B cell (primary cell): Measurements from ENCODE around the gene TMEM247. TPM values are rescaled to one million over a fixed set of nuclear protein-coding genes. Genes with fewer than 3 reads are reported as not detected.
"Not testable (repeated sequence)": the region's sequence is repeated elsewhere in the genome, so short reads cannot be mapped to it uniquely, and the experiment has no call there.

Experiments
- ATAC-seq: fragments of 200-7000 bp; cut with Tn5 transposase; one replicate; pipeline ENCODE4 v1.10.0; 2021; ENCODE audit warnings: low read depth, mild to moderate bottlenecking, moderate number of reproducible peaks, moderate library complexity
- CTCF ChIA-PET: fragments of 350-600 bp; sonication (Branson Sonifier 250); formaldehyde crosslinking; loops from one replicate; lab custom pipeline; 2021; ENCODE audit warnings: antibody characterized with exemption, inconsistent platforms; lab: Charles Lee
- POLR2A ChIA-PET: fragments of 350-600 bp; sonication (Branson Sonifier 250); formaldehyde crosslinking; loops from one replicate; lab custom pipeline; 2021; ENCODE audit warnings: antibody characterized with exemption; lab: Charles Lee
- DNase-seq: peaks from one replicate; pipeline ENCODE4 v3.0.0; 2013
- H2AFZ ChIP-seq: 2 replicates; pipeline ENCODE4 v1.6.1; 2012; ENCODE audit warnings: mild to moderate bottlenecking, low read depth, low read length; ENCODE audit not compliant: insufficient read depth, poor library complexity, severe bottlenecking
- H3K27ac ChIP-seq, 2 donors: 1 replicate in 1 of 2; 2 replicates in 1 of 2; pipeline ENCODE4 v1.5.1; 2012 to 2013; ENCODE audit warnings: low read length in 2 of 2, mild to moderate bottlenecking in 2 of 2, moderate library complexity in 1 of 2
- H3K27me3 ChIP-seq, 4 experiments: fragments of 200-600 bp in 1 of 4; sonication (generic) in 1 of 4; replicated peaks in 1 of 4; 1 replicate in 2 of 4; 2 replicates in 2 of 4; pipeline versions ENCODE4 v1.6.1 to v1.7.0; 2013 to 2016; ENCODE audit warnings: low read length in 3 of 4, mild to moderate bottlenecking in 2 of 4, mixed read lengths in 1 of 4, moderate library complexity in 1 of 4; ENCODE audit not compliant: insufficient read depth in 4 of 4, control insufficient read depth in 3 of 4; ENCODE audit errors: control extremely low read depth in 1 of 4
- H3K36me3 ChIP-seq, 2 experiments: replicated peaks in 1 of 2; 1 replicate in 1 of 2; 2 replicates in 1 of 2; pipeline versions ENCODE4 v1.6.1 to v1.7.1; 2013; ENCODE audit warnings: low read length in 1 of 2; ENCODE audit not compliant: insufficient read depth in 2 of 2, control insufficient read depth in 1 of 2; ENCODE audit errors: control extremely low read depth in 1 of 2, extremely low read depth in 1 of 2
- H3K4me1 ChIP-seq, 2 donors: fragments of 200-600 bp in 1 of 2; sonication (generic) in 1 of 2; 1 replicate in 1 of 2; 2 replicates in 1 of 2; pipeline versions ENCODE4 v1.5.1 to v1.6.1; 2013 to 2017; ENCODE audit warnings: low read length in 2 of 2; ENCODE audit not compliant: control insufficient read depth in 2 of 2, insufficient read depth in 2 of 2
- H3K4me2 ChIP-seq: replicated peaks from 2 replicates; pipeline ENCODE3; 2012; ENCODE audit warnings: mild to moderate bottlenecking, low read depth, low read length; ENCODE audit not compliant: poor library complexity, severe bottlenecking
- H3K4me3 ChIP-seq, 5 experiments: fragments of 200-600 bp in 1 of 5; sonication (generic) in 1 of 5; 1 replicate in 3 of 5; 2 replicates in 2 of 5; pipeline versions ENCODE4 v1.5.1 to v1.7.0; 2011 to 2016; ENCODE audit warnings: low read length in 4 of 5, mild to moderate bottlenecking in 4 of 5, low read depth in 2 of 5, control low read depth in 1 of 5, moderate library complexity in 1 of 5; ENCODE audit not compliant: insufficient read depth in 1 of 5; ENCODE audit errors: control extremely low read depth in 1 of 5, extremely low read depth in 1 of 5
- H3K79me2 ChIP-seq: fragments of 200-600 bp; sonication (generic); one replicate; pipeline ENCODE4 v1.6.0; 2016; ENCODE audit warnings: low read length; ENCODE audit not compliant: control insufficient read depth, insufficient read depth
- H3K9ac ChIP-seq: fragments of 200-600 bp; sonication (generic); 2 replicates; pipeline ENCODE4 v1.6.1; 2017; ENCODE audit warnings: mild to moderate bottlenecking, low read length, moderate library complexity
- H3K9me3 ChIP-seq, 3 donors: one replicate each; pipeline versions ENCODE4 v1.6.1 to v1.7.1; 2013; ENCODE audit warnings: low read length in 2 of 3; ENCODE audit not compliant: control insufficient read depth in 2 of 3, insufficient read depth in 1 of 3; ENCODE audit errors: control extremely low read depth in 1 of 3
- H4K20me1 ChIP-seq: 2 replicates; pipeline ENCODE4 v1.6.0; 2012; ENCODE audit warnings: mild to moderate bottlenecking, low read length; ENCODE audit not compliant: insufficient read depth, control insufficient read depth, poor library complexity, severe bottlenecking
- H3K27ac Mint-ChIP-seq: one replicate; pipeline ENCODE4 v1.8.0; 2021; ENCODE audit warnings: mixed read lengths
- H3K27me3 Mint-ChIP-seq: one replicate; pipeline ENCODE4 v1.8.0; 2021; ENCODE audit warnings: mixed read lengths
- H3K4me1 Mint-ChIP-seq: one replicate; pipeline ENCODE4 v1.8.0; 2021; ENCODE audit warnings: mixed read lengths
- H3K4me3 Mint-ChIP-seq: one replicate; pipeline ENCODE4 v1.8.0; 2021; ENCODE audit warnings: mixed read lengths
- H3K9me3 Mint-ChIP-seq: one replicate; pipeline ENCODE4 v1.8.0; 2022; ENCODE audit warnings: mixed read lengths; ENCODE audit not compliant: insufficient read depth
- EZH2 ChIP-seq: IDR thresholded peaks from 2 replicates; pipeline ENCODE4 v1.6.1; 2012; ENCODE audit warnings: borderline replicate concordance, low read depth, mild to moderate bottlenecking, moderate library complexity, low read length; ENCODE audit not compliant: insufficient read depth, poor library complexity, severe bottlenecking
- WGBS: methylation state at CpG from one replicate; pipeline ENCODE4 v1.1.5; 2013; ENCODE audit warnings: missing lambda C conversion rate; ENCODE audit not compliant: insufficient coverage; 5-methylcytosine and 5-hydroxymethylcytosine counted together
- intact Hi-C: fragments of 100-400 bp; cut with micrococcal nuclease; formaldehyde crosslinking; loops from one replicate; pipeline ENCODE4 v1.10.0; 2022
- polyA plus RNA-seq: library from polyadenylated mRNA; depleted of rRNA; stranded (reverse); fragments of >200 nt; gene quantifications from 2 replicates; pipeline ENCODE4 v1.2.3, GENCODE V29; 2012
- total RNA-seq, 2 donors: library from RNA; stranded (reverse); fragments of 120-200 nt in 1 of 2; gene quantifications; 1 replicate in 1 of 2; 2 replicates in 1 of 2; pipeline versions ENCODE4 v1.2.3 to v1.2.4, GENCODE V29; 2013 to 2022
- TF ChIP-seq, protein P1 (sequence below): fragments of 200-600 bp; IDR thresholded peaks from one replicate; pipeline ENCODE4 v1.8.0; 2022; ENCODE audit warnings: antibody characterized with exemption, mild to moderate bottlenecking

Gene TMEM247
- total and polyA plus RNA-seq, 2 donors (not counting 1 experiment from before 2014, with no cell fraction given) = not detected

DNA sequence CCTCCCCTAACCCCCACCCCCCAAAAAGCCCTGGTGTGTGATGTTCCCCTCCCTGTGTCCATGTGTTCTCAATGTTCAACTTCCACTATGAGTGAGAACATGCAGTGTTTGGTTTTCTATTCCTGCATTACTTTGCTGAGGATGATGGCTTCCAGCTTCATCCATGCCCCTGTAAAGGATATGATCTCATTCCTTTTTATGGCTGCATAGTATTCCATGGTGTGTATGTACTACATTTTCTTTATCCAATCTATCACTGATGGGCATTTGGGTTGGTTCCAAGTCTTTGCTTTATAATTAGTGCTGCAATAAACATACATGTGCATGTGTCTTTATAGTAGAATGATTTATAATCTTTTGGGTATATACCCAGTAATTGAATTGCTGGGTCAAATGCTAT, 43.0 kb downstream of the TMEM247 start:
- CTCF ChIA-PET = not testable (repeated sequence)

GRCh38 chr2:46525522-46526155, 46.3 kb downstream of the TMEM247 start:
- H3K27ac ChIP-seq = no peak overlapping the region
- no peak overlapping the region for H3K4me2 ChIP-seq
- H3K9me3 Mint-ChIP-seq = no peaks in the 10 kb centered on the region
- no peaks in the 10 kb centered on the region for H3K27me3 Mint-ChIP-seq
- no peak for ATAC-seq
- no peak overlapping the region for H3K9ac ChIP-seq
- peaks cover 0 to 9% (median 8%) of the 10 kb centered on the region in 3 donors for H3K9me3 ChIP-seq
- H2AFZ ChIP-seq = no peak overlapping the region
- intact Hi-C loops = no loop called here
- no peak overlapping the region for H3K4me3 ChIP-seq
- H3K4me1 ChIP-seq = peaks cover 0 to 12% of the 10 kb centered on the region in 2 donors
- 100% methylated on average over 1 of the region's 3 CpGs for WGBS
- no peaks in the 10 kb centered on the region for H4K20me1 ChIP-seq
- no peak for DNase-seq
- H3K4me3 Mint-ChIP-seq = no peak overlapping the region
- ChIA-PET POLR2A (interaction anchor here (1.0 kb wide), 1 partner anchor 10 kb away, joined by 4 read pairs; no protein-coding TSS in a partner anchor), CTCF (interaction anchor here (0.7 kb wide), 1 partner anchor 125 kb away, joined by 3 read pairs; no protein-coding TSS in a partner anchor)
- H3K79me2 ChIP-seq = no peaks in the 10 kb centered on the region
- no peaks in the 10 kb centered on the region for H3K27me3 ChIP-seq
- no peak overlapping the region for H3K27ac Mint-ChIP-seq
- no peaks in the 10 kb centered on the region for H3K36me3 ChIP-seq
- peaks cover 10% of the 10 kb centered on the region for H3K4me1 Mint-ChIP-seq
- TF ChIP-seq, protein P1, sequence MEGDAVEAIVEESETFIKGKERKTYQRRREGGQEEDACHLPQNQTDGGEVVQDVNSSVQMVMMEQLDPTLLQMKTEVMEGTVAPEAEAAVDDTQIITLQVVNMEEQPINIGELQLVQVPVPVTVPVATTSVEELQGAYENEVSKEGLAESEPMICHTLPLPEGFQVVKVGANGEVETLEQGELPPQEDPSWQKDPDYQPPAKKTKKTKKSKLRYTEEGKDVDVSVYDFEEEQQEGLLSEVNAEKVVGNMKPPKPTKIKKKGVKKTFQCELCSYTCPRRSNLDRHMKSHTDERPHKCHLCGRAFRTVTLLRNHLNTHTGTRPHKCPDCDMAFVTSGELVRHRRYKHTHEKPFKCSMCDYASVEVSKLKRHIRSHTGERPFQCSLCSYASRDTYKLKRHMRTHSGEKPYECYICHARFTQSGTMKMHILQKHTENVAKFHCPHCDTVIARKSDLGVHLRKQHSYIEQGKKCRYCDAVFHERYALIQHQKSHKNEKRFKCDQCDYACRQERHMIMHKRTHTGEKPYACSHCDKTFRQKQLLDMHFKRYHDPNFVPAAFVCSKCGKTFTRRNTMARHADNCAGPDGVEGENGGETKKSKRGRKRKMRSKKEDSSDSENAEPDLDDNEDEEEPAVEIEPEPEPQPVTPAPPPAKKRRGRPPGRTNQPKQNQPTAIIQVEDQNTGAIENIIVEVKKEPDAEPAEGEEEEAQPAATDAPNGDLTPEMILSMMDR = no peak
- no peak for TF ChIP-seq EZH2

More for the DNA sequence above, 43.0 kb downstream of the TMEM247 start:
- ATAC-seq, H3K27ac ChIP-seq, H3K4me3 Mint-ChIP-seq, H3K9ac ChIP-seq, DNase-seq, POLR2A ChIA-PET, H3K27me3 ChIP-seq, H3K4me2 ChIP-seq, H3K27me3 Mint-ChIP-seq, H3K36me3 ChIP-seq, H3K4me3 ChIP-seq, intact Hi-C loops, H2AFZ ChIP-seq, H3K27ac Mint-ChIP-seq, H3K9me3 ChIP-seq, H3K9me3 Mint-ChIP-seq, H3K79me2 ChIP-seq, H4K20me1 ChIP-seq: not testable (repeated sequence)
- peaks cover 0 to 12% of the 10 kb centered on the region in 2 donors for H3K4me1 ChIP-seq
- peaks cover 10% of the 10 kb centered on the region for H3K4me1 Mint-ChIP-seq
